ENCODE results near the gene HEXA.

DNA sequence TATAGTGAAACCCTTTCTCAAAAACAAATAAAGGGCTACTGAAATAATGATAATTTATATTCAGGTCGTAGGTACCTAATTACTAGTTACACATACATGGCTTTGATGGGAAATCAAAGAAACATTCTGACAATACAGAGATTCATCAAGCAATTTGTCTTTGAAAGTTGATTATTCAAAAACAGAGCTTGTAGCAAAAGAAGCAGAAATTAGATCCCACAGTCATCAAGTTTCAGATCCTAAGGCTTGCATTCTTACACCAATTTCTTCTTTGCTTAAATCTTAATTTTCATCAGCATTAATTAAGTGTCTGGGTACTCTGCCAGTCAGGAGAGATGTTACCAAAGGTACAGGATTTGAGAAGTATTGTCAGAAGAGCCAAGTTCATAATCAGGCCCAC is 1.5 kb upstream of the HEXA start:
- TF ChIP-seq, protein P1, sequence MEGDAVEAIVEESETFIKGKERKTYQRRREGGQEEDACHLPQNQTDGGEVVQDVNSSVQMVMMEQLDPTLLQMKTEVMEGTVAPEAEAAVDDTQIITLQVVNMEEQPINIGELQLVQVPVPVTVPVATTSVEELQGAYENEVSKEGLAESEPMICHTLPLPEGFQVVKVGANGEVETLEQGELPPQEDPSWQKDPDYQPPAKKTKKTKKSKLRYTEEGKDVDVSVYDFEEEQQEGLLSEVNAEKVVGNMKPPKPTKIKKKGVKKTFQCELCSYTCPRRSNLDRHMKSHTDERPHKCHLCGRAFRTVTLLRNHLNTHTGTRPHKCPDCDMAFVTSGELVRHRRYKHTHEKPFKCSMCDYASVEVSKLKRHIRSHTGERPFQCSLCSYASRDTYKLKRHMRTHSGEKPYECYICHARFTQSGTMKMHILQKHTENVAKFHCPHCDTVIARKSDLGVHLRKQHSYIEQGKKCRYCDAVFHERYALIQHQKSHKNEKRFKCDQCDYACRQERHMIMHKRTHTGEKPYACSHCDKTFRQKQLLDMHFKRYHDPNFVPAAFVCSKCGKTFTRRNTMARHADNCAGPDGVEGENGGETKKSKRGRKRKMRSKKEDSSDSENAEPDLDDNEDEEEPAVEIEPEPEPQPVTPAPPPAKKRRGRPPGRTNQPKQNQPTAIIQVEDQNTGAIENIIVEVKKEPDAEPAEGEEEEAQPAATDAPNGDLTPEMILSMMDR (IDR thresholded peaks at IDR 0.05; ENCODE audit: insufficient read depth, low read depth, low read length) = no peak
- TF ChIP-seq EZH2 (IDR thresholded peaks at IDR 0.05; ENCODE audit: insufficient read depth, low read length) = no peak

Data from astrocyte (in vitro differentiated cells and primary cell).